K562 (cell line): ENCODE data around the gene ALG11. TPM values are rescaled to one million over a fixed set of nuclear protein-coding genes. Genes with fewer than 3 reads are reported as not detected.

Source experiments
- ARID1B ChIP-seq: fragments of 450-650 bp; IDR thresholded peaks from 2 replicates; pipeline ENCODE4 v1.6.1; 2016; ENCODE audit warnings: antibody characterized with exemption, mild to moderate bottlenecking, inconsistent platforms
- CTBP1 ChIP-seq: fragments of 450-650 bp; IDR thresholded peaks from 2 replicates; pipeline ENCODE4 v1.6.1; 2016; ENCODE audit warnings: borderline replicate concordance
- E2F5 ChIP-seq: sonication (generic); formaldehyde crosslinking; IDR thresholded peaks from 2 replicates; pipeline ENCODE4 v1.8.0; 2022; ENCODE audit warnings: mild to moderate bottlenecking, missing genetic modification reagents
- FOXA3 ChIP-seq, 2 experiments: fragments of 450-650 bp in 1 of 2; sonication (generic) in 1 of 2; formaldehyde crosslinking; IDR thresholded peaks in 1 of 2; conservative IDR thresholded peaks in 1 of 2; 2 replicates each; pipeline versions ENCODE4 v1.4.0 to v1.8.0; 2020 to 2022; ENCODE audit warnings: mild to moderate bottlenecking in 2 of 2, missing genetic modification reagents in 1 of 2
- FOXK2 ChIP-seq, 2 experiments: fragments of 450-650 bp; IDR thresholded peaks in 1 of 2; conservative IDR thresholded peaks in 1 of 2; 2 replicates each; pipeline ENCODE4 v1.6.1; 2016; ENCODE audit warnings: low read depth in 2 of 2, mild to moderate bottlenecking in 1 of 2
- FOXP1 ChIP-seq: sonication (generic); formaldehyde crosslinking; IDR thresholded peaks from 2 replicates; pipeline ENCODE4 v1.8.0; 2022; ENCODE audit warnings: mild to moderate bottlenecking, missing genetic modification reagents
- MAFG ChIP-seq: fragments of 450-650 bp; conservative IDR thresholded peaks from 2 replicates; pipeline ENCODE4 v1.6.1; 2016; ENCODE audit warnings: missing genetic modification characterization, missing compliant biosample characterization
- MTA3 ChIP-seq: fragments of 450-650 bp; formaldehyde crosslinking; IDR thresholded peaks from 2 replicates; pipeline ENCODE4 v1.6.1; 2017; ENCODE audit warnings: mild to moderate bottlenecking, borderline replicate concordance
- NFE2 ChIP-seq: IDR thresholded peaks from 2 replicates; pipeline ENCODE4 v1.6.1; 2014; ENCODE audit warnings: antibody characterized with exemption, low read depth
- PHF20 ChIP-seq: fragments of 450-650 bp; IDR thresholded peaks from 2 replicates; pipeline ENCODE4 v1.6.1; 2018; ENCODE audit not compliant: partially characterized antibody
- SMARCE1 ChIP-seq: fragments of 450-650 bp; IDR thresholded peaks from 2 replicates; pipeline ENCODE4 v1.7.1; 2016; ENCODE audit warnings: mild to moderate bottlenecking
- TBL1XR1 ChIP-seq, 2 experiments: IDR thresholded peaks; 2 replicates each; pipeline ENCODE4 v1.6.1; 2012; ENCODE audit warnings: improper control_type of control experiment in 2 of 2, low read length in 2 of 2, mild to moderate bottlenecking in 1 of 2
- TCFL5 ChIP-seq: fragments of 250-450 bp; sonication (Bioruptor Pico); conservative IDR thresholded peaks from 2 replicates; pipeline ENCODE4 v1.6.1; 2021; ENCODE audit warnings: mild to moderate bottlenecking, moderate library complexity, matching md5 sums
- U2AF2 ChIP-seq: fragments of 200-400 bp; formaldehyde crosslinking; optimal IDR thresholded peaks from 2 replicates; pipeline ENCODE3; 2017; ENCODE audit warnings: low read depth, mild to moderate bottlenecking, low read length
- ZEB2 ChIP-seq: fragments of 450-650 bp; IDR thresholded peaks from 2 replicates; pipeline ENCODE4 v1.6.1; 2016
- ZNF316 ChIP-seq: fragments of 450-650 bp; IDR thresholded peaks from 2 replicates; pipeline ENCODE4 v1.6.1; 2016
- ZNF324 ChIP-seq: fragments of 250-450 bp; sonication (Bioruptor Pico); IDR thresholded peaks from 2 replicates; pipeline ENCODE4 v1.4.0; 2020; ENCODE audit warnings: mild to moderate bottlenecking
- ZNF695 ChIP-seq: fragments of 450-650 bp; formaldehyde crosslinking; IDR thresholded peaks from 2 replicates; pipeline ENCODE4 v1.4.0; 2020; ENCODE audit warnings: mild to moderate bottlenecking, moderate library complexity
- polyA plus RNA-seq, 8 experiments: library from polyadenylated mRNA; depleted of rRNA in 4 of 8; stranded (reverse) in 5 of 8; unstranded in 3 of 8; fragments of >200 nt; fragmentation: Nextera tagmentation in 2 of 8; fragmentation: Illumina TruSeq in 1 of 8; extraction: Ambion mirVana in 2 of 8; extraction: Trizol in 1 of 8; gene quantifications; 2 replicates each; pipeline versions ENCODE4 v1.2.1 to v1.2.3, GENCODE V29; 2011 to 2014; ENCODE audit warnings: inconsistent platforms in 1 of 8, missing spikeins in 1 of 8
- total RNA-seq, 7 experiments: library from RNA; depleted of rRNA in 6 of 7; stranded (reverse); fragments of >200 nt in 6 of 7; fragmentation: Illumina TruSeq in 2 of 7; extraction: Trizol in 2 of 7; gene quantifications; 2 replicates each; pipeline versions ENCODE4 v1.2.1 to v1.2.3, GENCODE V29; 2011 to 2021; ENCODE audit warnings: low replicate concordance in 1 of 7
- TF ChIP-seq, protein P1 (sequence below): fragments of 200-800 bp; sonication (Bioruptor generic); IDR thresholded peaks from 2 replicates; pipeline ENCODE4 v1.6.1; 2017; ENCODE audit warnings: missing genetic modification characterization, missing compliant biosample characterization

ALG11 gene
- total and polyA plus RNA-seq, 9 of the 15 experiments (the other 6 are each of a cell fraction or from before 2014, with no cell fraction given): 7.3 to 19.2 (median 16.3) TPM

DNA sequence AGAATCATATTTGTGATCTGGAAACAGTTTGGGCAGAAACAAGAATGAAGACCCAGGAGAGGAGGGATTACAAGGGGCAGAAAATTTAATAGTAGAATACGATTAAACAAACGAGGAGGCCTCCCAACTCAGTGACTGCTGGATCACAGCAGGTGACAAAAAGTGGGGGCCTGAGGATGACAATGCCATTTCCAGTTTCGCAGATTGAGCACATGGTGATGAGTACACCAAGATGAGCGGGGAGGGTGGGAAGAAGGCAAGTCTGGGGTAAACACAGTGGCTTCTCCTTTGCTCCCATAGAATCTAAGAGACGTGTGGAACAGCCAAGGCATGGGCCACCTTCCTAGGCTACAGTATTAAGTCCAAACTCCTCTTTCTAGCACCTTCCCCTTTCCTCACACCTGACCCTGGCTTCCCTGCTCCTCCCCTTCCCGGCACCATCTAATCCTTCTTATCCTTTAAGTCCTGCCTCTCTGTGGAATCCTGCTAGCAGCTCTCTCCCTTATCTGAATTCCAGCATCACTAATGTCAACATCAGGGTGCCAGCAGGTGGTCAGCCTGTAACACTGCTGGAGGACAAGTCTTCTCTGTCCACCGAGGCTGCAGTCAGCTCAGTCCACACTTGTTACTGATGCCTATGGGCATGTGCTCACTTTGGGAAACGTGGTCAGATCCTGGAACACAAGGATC lies 14.4 kb upstream of the ALG11 start (continued):
- TF ChIP-seq SMARCE1: peak; percentile 76
- peak; percentile 81 for TF ChIP-seq ZEB2
- TF ChIP-seq PHF20: no peak
- no peak for TF ChIP-seq U2AF2
- no peak for TF ChIP-seq TBL1XR1 (IDR thresholded peaks at IDR 0.05; ENCODE audit: low read length in 2 of 2)
- no peak for TF ChIP-seq TCFL5
- TF ChIP-seq FOXA3 (CRISPR knock-in tag; conservative IDR thresholded peaks at IDR 0.05 in 1 of 2, IDR thresholded peaks at IDR 0.05 in 1 of 2): peak; percentile 96 to 97
- TF ChIP-seq ARID1B: peak; percentile 57
- peak; percentile 71 for TF ChIP-seq NFE2
- peak; percentile 46 for TF ChIP-seq MAFG
- peak; percentile 97 for TF ChIP-seq CTBP1
- no peak for TF ChIP-seq ZNF695
- no peak for TF ChIP-seq FOXP1 (CRISPR knock-in tag)
- no peak for TF ChIP-seq ZNF324 (CRISPR knock-in tag)
- no peak for TF ChIP-seq MTA3
- TF ChIP-seq E2F5 (CRISPR knock-in tag): no peak
- TF ChIP-seq, protein P1, sequence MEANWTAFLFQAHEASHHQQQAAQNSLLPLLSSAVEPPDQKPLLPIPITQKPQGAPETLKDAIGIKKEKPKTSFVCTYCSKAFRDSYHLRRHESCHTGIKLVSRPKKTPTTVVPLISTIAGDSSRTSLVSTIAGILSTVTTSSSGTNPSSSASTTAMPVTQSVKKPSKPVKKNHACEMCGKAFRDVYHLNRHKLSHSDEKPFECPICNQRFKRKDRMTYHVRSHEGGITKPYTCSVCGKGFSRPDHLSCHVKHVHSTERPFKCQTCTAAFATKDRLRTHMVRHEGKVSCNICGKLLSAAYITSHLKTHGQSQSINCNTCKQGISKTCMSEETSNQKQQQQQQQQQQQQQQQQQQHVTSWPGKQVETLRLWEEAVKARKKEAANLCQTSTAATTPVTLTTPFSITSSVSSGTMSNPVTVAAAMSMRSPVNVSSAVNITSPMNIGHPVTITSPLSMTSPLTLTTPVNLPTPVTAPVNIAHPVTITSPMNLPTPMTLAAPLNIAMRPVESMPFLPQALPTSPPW: peak; percentile 21; the same call in 1 of the 2 replicates
- peak; percentile 41 to 70; a peak in 3 of 4 replicates for TF ChIP-seq FOXK2 (conservative IDR thresholded peaks at IDR 0.05 in 1 of 2, IDR thresholded peaks at IDR 0.05 in 1 of 2; ENCODE audit: low read depth in 2 of 2)
- peak; percentile 50; the same call in 1 of the 2 replicates for TF ChIP-seq ZNF316
